ENCODE data around the gene FAM89B.

Gene FAM89B

GRCh38 chr11:65573391-65574079 lies 1.2 kb downstream of the FAM89B start:
- no peak for DNase-seq (ENCODE audit: low read depth in 2 of 2)

GRCh38 chr11:65574109-65574810 lies 1.9 kb downstream of the FAM89B start:
- DNase-seq (ENCODE audit: low read depth in 2 of 2), result peak; percentile 62 to 75

GRCh38 chr11:65574811-65575567 lies 2.7 kb downstream of the FAM89B start:
- no peak for DNase-seq (ENCODE audit: low read depth in 2 of 2)

GRCh38 chr11:65575568-65576231 lies 3.4 kb downstream of the FAM89B start, which contains the start of gene EHBP1L1:
EHBP1L1 (plus strand) TSS chr11:65576053; CDS start chr11:65576303, 250 bp downstream.
- DNase-seq (ENCODE audit: low read depth in 2 of 2), result peak; percentile 49

GRCh38 chr11:65576232-65576866 lies 4.0 kb downstream of the FAM89B start:
- no peak for DNase-seq (ENCODE audit: low read depth in 2 of 2)

GRCh38 chr11:65576867-65577755 lies 4.8 kb downstream of the FAM89B start:
- DNase-seq (ENCODE audit: low read depth in 2 of 2), result no peak

GRCh38 chr11:65577756-65578109 lies 5.4 kb downstream of the FAM89B start:
- no peak for DNase-seq (ENCODE audit: low read depth in 2 of 2)

GRCh38 chr11:65578134-65578533 lies 5.8 kb downstream of the FAM89B start:
- no peak for DNase-seq (ENCODE audit: low read depth in 2 of 2)

GRCh38 chr11:65578667-65579066 lies 6.3 kb downstream of the FAM89B start:
- no peak for DNase-seq (ENCODE audit: low read depth in 2 of 2)

GRCh38 chr11:65579291-65579690 lies 7.0 kb downstream of the FAM89B start:
- no peak for DNase-seq (ENCODE audit: low read depth in 2 of 2)

- DNase-seq (ENCODE audit: low read depth in 2 of 2), result no peak
These were observed 7.8 kb downstream of the FAM89B start for GRCh38 chr11:65580031-65580692.

GRCh38 chr11:65580756-65581155 lies 8.4 kb downstream of the FAM89B start:
- no peak for DNase-seq (ENCODE audit: low read depth in 2 of 2)

GRCh38 chr11:65581928-65582327 lies 9.6 kb downstream of the FAM89B start:
- DNase-seq (ENCODE audit: low read depth in 2 of 2), result no peak

- DNase-seq (ENCODE audit: low read depth in 2 of 2), result no peak
These were observed 11.3 kb downstream of the FAM89B start for GRCh38 chr11:65583589-65583988.

- no peak for DNase-seq (ENCODE audit: low read depth in 2 of 2)
These were observed 11.8 kb downstream of the FAM89B start for GRCh38 chr11:65584106-65584505.

- no peak for DNase-seq (ENCODE audit: low read depth in 2 of 2)
These were observed 12.4 kb downstream of the FAM89B start for GRCh38 chr11:65584723-65585171.

GRCh38 chr11:65585396-65586246 lies 13.3 kb downstream of the FAM89B start:
- DNase-seq (ENCODE audit: low read depth in 2 of 2), result no peak

- no peak for DNase-seq (ENCODE audit: low read depth in 2 of 2)
These were observed 13.9 kb downstream of the FAM89B start for GRCh38 chr11:65586247-65586630.

GRCh38 chr11:65586676-65587075 lies 14.3 kb downstream of the FAM89B start:
- DNase-seq (ENCODE audit: low read depth in 2 of 2), result no peak

All from activated CD8-positive, alpha-beta memory T cell treated with anti-CD3 and anti-CD28 coated beads for 4 hours (primary cell).